ENCODE measurements around the gene C9. TPM values are rescaled to one million over a fixed set of nuclear protein-coding genes. Genes with fewer than 3 reads are reported as not detected.

C9 gene
- total RNA-seq, 1 donor from 2014 or later, result not detected

GRCh38 chr5:39355324-39355723 lies 9.0 kb downstream of the C9 start:
- H3K4me1 Mint-ChIP-seq, result no peaks in the 10 kb centered on the region
- no peak overlapping the region for H3K27ac Mint-ChIP-seq
- TF ChIP-seq CTCF (IDR thresholded peaks at IDR 0.05; ENCODE audit: unreplicated experiment), result no peak
- H3K9me3 Mint-ChIP-seq, result peaks cover 38% of the 10 kb centered on the region
- H3K4me3 Mint-ChIP-seq, result no peak overlapping the region
- DNase-seq (ENCODE audit: low spot score in 2 of 2, unreplicated experiment in 2 of 2), result no peak
- H3K36me3 Mint-ChIP-seq, result no peaks in the 10 kb centered on the region
- H3K27me3 Mint-ChIP-seq (ENCODE audit: low read depth), result no peaks in the 10 kb centered on the region

- DNase-seq (ENCODE audit: low spot score in 2 of 2, unreplicated experiment in 2 of 2), result no peak
- Mint-ChIP-seq H3K27me3 (ENCODE audit: low read depth) (no peaks in the 10 kb centered on the region), H3K27ac (no peak overlapping the region), H3K9me3 (peaks cover 46% of the 10 kb centered on the region), H3K4me1 (no peaks in the 10 kb centered on the region), H3K36me3 (no peaks in the 10 kb centered on the region), H3K4me3 (no peak overlapping the region)
- no peak for TF ChIP-seq CTCF (IDR thresholded peaks at IDR 0.05; ENCODE audit: unreplicated experiment)
Observed at GRCh38 chr5:39353717-39354399, 10.4 kb downstream of the C9 start.

- DNase-seq (ENCODE audit: low spot score in 2 of 2, unreplicated experiment in 2 of 2), result no peak
- no peaks in the 10 kb centered on the region for H3K27me3 Mint-ChIP-seq (ENCODE audit: low read depth)
- H3K9me3 Mint-ChIP-seq, result peaks cover 40% of the 10 kb centered on the region
- no peak overlapping the region for H3K27ac Mint-ChIP-seq
- no peak overlapping the region for H3K4me3 Mint-ChIP-seq
- no peaks in the 10 kb centered on the region for H3K36me3 Mint-ChIP-seq
- H3K4me1 Mint-ChIP-seq, result no peaks in the 10 kb centered on the region
- no peak for TF ChIP-seq CTCF (IDR thresholded peaks at IDR 0.05; ENCODE audit: unreplicated experiment)
Observed at GRCh38 chr5:39352951-39353350, 11.3 kb downstream of the C9 start.

- no peaks in the 10 kb centered on the region for H3K4me1 Mint-ChIP-seq
- peaks cover 33% of the 10 kb centered on the region for H3K9me3 Mint-ChIP-seq
- no peaks in the 10 kb centered on the region for H3K27me3 Mint-ChIP-seq (ENCODE audit: low read depth)
- TF ChIP-seq CTCF (IDR thresholded peaks at IDR 0.05; ENCODE audit: unreplicated experiment), result no peak
- no peak overlapping the region for H3K27ac Mint-ChIP-seq
- no peak overlapping the region for H3K4me3 Mint-ChIP-seq
- no peak for DNase-seq (ENCODE audit: low spot score in 2 of 2, unreplicated experiment in 2 of 2)
- H3K36me3 Mint-ChIP-seq, result no peaks in the 10 kb centered on the region
Observed at GRCh38 chr5:39352170-39352569, 12.1 kb downstream of the C9 start.

- Mint-ChIP-seq H3K27me3 (ENCODE audit: low read depth) (peaks cover 1% of the 10 kb centered on the region), H3K4me3 (no peak overlapping the region), H3K9me3 (peaks cover 46% of the 10 kb centered on the region), H3K27ac (no peak overlapping the region), H3K36me3 (no peaks in the 10 kb centered on the region), H3K4me1 (no peaks in the 10 kb centered on the region)
- no peak for TF ChIP-seq CTCF (IDR thresholded peaks at IDR 0.05; ENCODE audit: unreplicated experiment)
- no peak for DNase-seq (ENCODE audit: low spot score in 2 of 2, unreplicated experiment in 2 of 2)
Observed at GRCh38 chr5:39349484-39349883, 14.8 kb downstream of the C9 start.

GRCh38 chr5:39342460-39342859 lies 21.8 kb downstream of the C9 start:
- no peak overlapping the region for H3K27ac Mint-ChIP-seq
- TF ChIP-seq CTCF (IDR thresholded peaks at IDR 0.05; ENCODE audit: unreplicated experiment), result no peak
- H3K36me3 Mint-ChIP-seq, result no peaks in the 10 kb centered on the region
- H3K4me3 Mint-ChIP-seq, result no peak overlapping the region
- DNase-seq (ENCODE audit: low spot score in 2 of 2, unreplicated experiment in 2 of 2), result no peak
- H3K4me1 Mint-ChIP-seq, result no peaks in the 10 kb centered on the region
- H3K9me3 Mint-ChIP-seq, result peaks cover 20% of the 10 kb centered on the region
- H3K27me3 Mint-ChIP-seq (ENCODE audit: low read depth), result peaks cover 5% of the 10 kb centered on the region

Data from mesothelial cell of epicardium (in vitro differentiated cells).